ENCODE measurements around the gene SPSB4. TPM values are rescaled to one million over a fixed set of nuclear protein-coding genes. Genes with fewer than 3 reads are reported as not detected.
"Not testable (repeated sequence)": the region's sequence is repeated elsewhere in the genome, so short reads cannot be mapped to it uniquely, and the experiment has no call there.

The SPSB4 gene
- total RNA-seq, 4 donors from 2014 or later, result 0.12 to 5.7 (median 0.58) TPM

GRCh38 chr3:141114179-141114745 lies 63.1 kb downstream of the SPSB4 start:
- ATAC-seq (ENCODE audit: low FRiP score) (no peak), DNase-seq (ENCODE audit: low spot score) (no peak)
- no peak for TF ChIP-seq CTCF (IDR thresholded peaks at IDR 0.05)

- DNase-seq (ENCODE audit: low spot score) (no peak), ATAC-seq (ENCODE audit: low FRiP score) (no peak)
- TF ChIP-seq CTCF (IDR thresholded peaks at IDR 0.05), result no peak
These were observed 63.8 kb downstream of the SPSB4 start for GRCh38 chr3:141114816-141115460.

- DNase-seq (ENCODE audit: low spot score), result no peak
- ATAC-seq (ENCODE audit: low FRiP score), result peak; percentile 57
These were observed 64.8 kb downstream of the SPSB4 start for GRCh38 chr3:141115789-141116541.

GRCh38 chr3:141116721-141117120 lies 65.6 kb downstream of the SPSB4 start:
- no peak for ATAC-seq (ENCODE audit: low FRiP score)
- no peak for DNase-seq (ENCODE audit: low spot score)
- TF ChIP-seq CTCF (IDR thresholded peaks at IDR 0.05), result no peak

More at GRCh38 chr3:141115789-141116541, 64.8 kb downstream of the SPSB4 start:
- no peak for TF ChIP-seq CTCF (IDR thresholded peaks at IDR 0.05)

GRCh38 chr3:141117982-141118381 lies 66.8 kb downstream of the SPSB4 start:
- DNase-seq (ENCODE audit: low spot score); ATAC-seq (ENCODE audit: low FRiP score): not testable (repeated sequence)

- ATAC-seq (ENCODE audit: low FRiP score) (no peak), DNase-seq (ENCODE audit: low spot score) (no peak)
- TF ChIP-seq CTCF (IDR thresholded peaks at IDR 0.05), result no peak
These were observed 71.4 kb downstream of the SPSB4 start for GRCh38 chr3:141122455-141123030.

- no peak for ATAC-seq (ENCODE audit: low FRiP score)
- no peak for DNase-seq (ENCODE audit: low spot score)
- no peak for TF ChIP-seq CTCF (IDR thresholded peaks at IDR 0.05)
These were observed 72.7 kb downstream of the SPSB4 start for GRCh38 chr3:141123677-141124410.

Measured in omental fat pad (tissue), 4 donors.